Fibroblast of mammary gland (primary cell): ENCODE measurements around the gene VWDE.
A peak's percentile ranks its signal among the peaks of the same experiment; 100 is the strongest.

Source experiments
- DNase-seq: peaks from one replicate; pipeline ENCODE4 v3.0.0-alpha.2; 2010; ENCODE audit warnings: low read depth
- H3K4me3 ChIP-seq: 2 replicates; pipeline ENCODE4 v1.5.1; 2011; ENCODE audit warnings: low read depth, mild to moderate bottlenecking, low read length, moderate library complexity; ENCODE audit not compliant: control insufficient read depth
- TF ChIP-seq, protein P1 (sequence below): conservative IDR thresholded peaks from 2 replicates; pipeline ENCODE4 v1.5.1; 2011; ENCODE audit warnings: low read depth, low read length, inconsistent platforms; ENCODE audit not compliant: control insufficient read depth, insufficient read depth

The VWDE gene

DNA sequence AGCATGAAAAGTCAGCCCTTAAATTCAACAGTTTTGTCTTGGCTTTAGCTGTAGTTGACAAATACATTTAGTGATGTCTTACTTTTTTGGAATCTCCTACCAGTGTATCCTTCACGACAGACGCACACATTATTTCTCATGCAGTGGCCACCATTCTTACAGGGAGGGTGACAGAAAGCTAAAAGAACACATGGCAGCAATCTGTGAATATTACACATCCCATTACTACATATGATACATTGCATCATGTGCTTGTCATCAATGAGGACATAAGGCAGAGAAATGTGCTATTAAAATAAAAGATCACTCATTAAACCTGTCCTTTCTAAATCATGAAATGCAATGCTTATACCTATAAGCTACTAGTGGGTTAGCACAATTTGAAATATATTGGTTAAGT, 66.6 kb downstream of the VWDE start:
- no peak for DNase-seq
- H3K4me3 ChIP-seq: no peak overlapping the region
- TF ChIP-seq, protein P1, sequence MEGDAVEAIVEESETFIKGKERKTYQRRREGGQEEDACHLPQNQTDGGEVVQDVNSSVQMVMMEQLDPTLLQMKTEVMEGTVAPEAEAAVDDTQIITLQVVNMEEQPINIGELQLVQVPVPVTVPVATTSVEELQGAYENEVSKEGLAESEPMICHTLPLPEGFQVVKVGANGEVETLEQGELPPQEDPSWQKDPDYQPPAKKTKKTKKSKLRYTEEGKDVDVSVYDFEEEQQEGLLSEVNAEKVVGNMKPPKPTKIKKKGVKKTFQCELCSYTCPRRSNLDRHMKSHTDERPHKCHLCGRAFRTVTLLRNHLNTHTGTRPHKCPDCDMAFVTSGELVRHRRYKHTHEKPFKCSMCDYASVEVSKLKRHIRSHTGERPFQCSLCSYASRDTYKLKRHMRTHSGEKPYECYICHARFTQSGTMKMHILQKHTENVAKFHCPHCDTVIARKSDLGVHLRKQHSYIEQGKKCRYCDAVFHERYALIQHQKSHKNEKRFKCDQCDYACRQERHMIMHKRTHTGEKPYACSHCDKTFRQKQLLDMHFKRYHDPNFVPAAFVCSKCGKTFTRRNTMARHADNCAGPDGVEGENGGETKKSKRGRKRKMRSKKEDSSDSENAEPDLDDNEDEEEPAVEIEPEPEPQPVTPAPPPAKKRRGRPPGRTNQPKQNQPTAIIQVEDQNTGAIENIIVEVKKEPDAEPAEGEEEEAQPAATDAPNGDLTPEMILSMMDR: no peak

DNA sequence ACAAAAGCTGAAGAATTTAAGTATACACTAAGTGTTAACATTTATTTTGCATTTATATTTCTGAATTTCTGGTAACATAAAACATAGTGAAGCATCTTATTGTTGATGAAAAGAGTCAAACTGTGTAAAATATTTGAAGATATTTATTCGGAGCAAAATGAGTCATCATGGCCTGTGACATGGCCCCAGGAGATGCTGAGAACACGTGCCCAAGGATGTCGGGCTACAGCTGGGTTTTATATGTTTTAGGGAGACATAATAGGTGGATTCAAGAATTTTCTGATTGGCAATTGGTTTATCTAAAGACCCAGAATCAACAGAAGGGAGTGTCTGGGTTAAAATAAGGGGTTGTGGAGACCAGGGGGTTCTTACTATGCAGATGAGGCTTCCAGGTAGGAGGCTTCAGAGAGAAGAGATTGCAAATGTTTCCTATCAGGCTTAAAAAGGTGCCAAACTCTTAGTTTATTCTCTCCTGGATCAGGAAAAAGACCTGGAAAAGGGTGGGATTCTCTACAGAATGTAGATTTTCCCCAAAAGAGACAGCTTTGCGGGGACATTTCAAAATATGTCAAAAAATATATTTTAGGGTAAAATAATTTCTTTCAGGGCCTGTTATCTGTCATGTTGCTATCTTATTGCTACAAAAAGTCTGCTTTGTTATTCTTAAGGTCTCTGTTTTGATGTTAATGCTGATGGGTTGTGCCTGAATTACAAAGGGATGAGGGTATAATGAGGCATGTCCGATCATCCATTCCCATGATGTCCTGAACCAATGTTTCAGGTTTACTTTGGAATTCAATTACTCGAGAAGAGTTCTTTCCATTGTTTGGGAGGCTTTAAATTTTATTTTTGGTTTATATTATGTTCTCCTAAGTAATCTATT, 74.5 kb downstream of the VWDE start:
- TF ChIP-seq, protein P1: no peak
- DNase-seq: no peak
- H3K4me3 ChIP-seq: no peak overlapping the region

DNA sequence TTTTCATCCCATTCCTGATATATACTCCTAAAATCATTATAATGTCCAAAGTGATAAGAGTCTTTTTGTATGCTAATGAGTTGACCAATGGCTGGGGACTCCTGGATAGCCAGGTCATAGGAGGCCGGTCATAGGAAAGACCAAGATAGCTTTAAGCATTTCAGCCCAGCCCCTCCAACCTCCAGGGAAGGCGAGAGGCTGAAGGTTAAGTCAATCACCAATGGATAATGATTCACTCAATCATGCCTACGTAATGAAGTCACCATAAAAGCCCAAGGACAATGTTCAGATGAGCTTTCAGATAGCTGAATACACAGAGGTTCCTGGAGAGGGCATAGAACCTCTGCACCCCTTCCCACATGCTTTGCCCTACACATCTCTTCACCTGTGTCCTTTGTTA, 75.7 kb downstream of the VWDE start:
- TF ChIP-seq, protein P1: no peak
- DNase-seq: no peak
- no peak overlapping the region for H3K4me3 ChIP-seq

DNA sequence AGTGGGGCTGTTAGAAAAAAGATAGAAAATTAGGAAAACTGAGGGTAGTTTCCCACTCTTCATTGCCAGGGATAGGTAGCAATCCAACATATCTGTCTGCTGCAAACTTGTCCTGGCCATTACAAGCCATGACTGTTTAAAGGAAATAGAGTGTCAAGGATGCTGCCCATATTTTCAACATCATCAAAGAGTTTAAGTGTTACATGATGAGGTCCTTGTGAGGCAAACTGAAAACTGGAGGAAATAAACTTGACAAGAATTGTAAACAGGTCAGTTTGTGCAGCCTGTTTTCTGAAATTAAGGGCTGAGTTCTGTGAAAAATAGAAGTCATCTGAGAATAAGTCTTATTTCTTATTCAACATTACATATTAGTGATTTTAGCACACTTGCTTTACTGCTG, 78.0 kb downstream of the VWDE start:
- DNase-seq: no peak
- no peak overlapping the region for H3K4me3 ChIP-seq
- TF ChIP-seq, protein P1: no peak

DNA sequence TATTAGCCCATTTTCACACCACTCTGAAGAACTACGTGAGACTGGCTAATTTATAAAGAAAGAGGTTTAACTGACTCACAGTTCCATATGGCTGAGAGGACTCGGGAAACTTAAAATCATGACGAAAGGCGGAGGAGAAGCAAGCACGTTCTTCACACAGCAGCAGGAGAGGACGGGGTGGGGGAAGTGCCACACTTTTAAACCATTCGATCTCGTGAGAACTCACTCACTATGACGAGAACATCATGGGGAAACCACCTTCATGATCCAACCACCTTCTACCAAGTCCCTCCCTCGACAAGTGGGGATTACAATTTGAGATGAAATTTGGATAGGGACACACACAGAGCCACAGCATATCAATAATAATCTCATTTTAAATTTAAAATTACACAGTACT, 80.2 kb downstream of the VWDE start:
- TF ChIP-seq, protein P1: no peak
- DNase-seq: no peak
- no peak overlapping the region for H3K4me3 ChIP-seq

DNA sequence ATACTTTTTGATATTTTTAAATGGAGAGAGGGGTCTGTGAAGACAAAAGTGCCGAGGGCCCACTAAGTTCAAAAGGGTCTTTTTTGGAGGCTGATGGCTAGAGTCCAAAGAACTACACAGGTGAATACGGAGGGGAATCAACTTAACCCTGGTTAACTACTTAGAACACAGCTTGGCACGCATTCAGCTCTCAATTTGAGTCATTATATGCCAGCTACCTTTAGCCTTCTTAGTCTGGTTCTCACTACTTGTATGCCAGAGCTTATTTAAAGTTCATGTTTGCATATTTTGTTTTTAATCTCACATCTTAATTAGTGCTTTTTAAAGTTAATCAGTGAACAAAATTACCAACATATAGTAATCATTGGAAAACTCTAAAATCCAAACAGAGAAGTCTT, 80.8 kb downstream of the VWDE start:
- DNase-seq: peak; percentile 4
- H3K4me3 ChIP-seq: no peak overlapping the region
- TF ChIP-seq, protein P1: no peak
